HG03095 (cell line): ENCODE measurements around the gene AIFM3.
"Not testable (repeated sequence)": the region's sequence is repeated elsewhere in the genome, so short reads cannot be mapped to it uniquely, and the experiment has no call there.

Experiments used
- ATAC-seq: cut with Tn5 transposase; IDR thresholded peaks from one replicate; pipeline ENCODE4 v1.9.1; 2021; ENCODE audit warnings: moderate library complexity; ENCODE audit not compliant: unreplicated experiment

AIFM3 gene

GRCh38 chr22:21000207-21000986, 33.3 kb downstream of the AIFM3 start:
- no peak for ATAC-seq

GRCh38 chr22:21000987-21001600, 34.0 kb downstream of the AIFM3 start:
- ATAC-seq: no peak

- peak; percentile 77 for ATAC-seq
Observed at GRCh38 chr22:21001601-21002325, 34.7 kb downstream of the AIFM3 start, which contains the start of gene THAP7. Gene THAP7 (minus strand): TSS chr22:21002118. CDS start chr22:21001911, 207 bp downstream.

- ATAC-seq: no peak
Observed at GRCh38 chr22:21003782-21004181, 36.7 kb downstream of the AIFM3 start.

GRCh38 chr22:21009208-21009607, 42.2 kb downstream of the AIFM3 start:
- not testable (repeated sequence) for ATAC-seq

- no peak for ATAC-seq
Observed at GRCh38 chr22:21009638-21010425, 42.8 kb downstream of the AIFM3 start.

- no peak for ATAC-seq
Observed at GRCh38 chr22:21010426-21011113, 43.5 kb downstream of the AIFM3 start.

GRCh38 chr22:21012446-21013407, 45.7 kb downstream of the AIFM3 start:
- ATAC-seq: no peak

- no peak for ATAC-seq
Observed at GRCh38 chr22:21013657-21014201, 46.7 kb downstream of the AIFM3 start.

- no peak for ATAC-seq
Observed at GRCh38 chr22:21014202-21014725, 47.2 kb downstream of the AIFM3 start.

GRCh38 chr22:21014726-21015465, 47.8 kb downstream of the AIFM3 start, which contains the start of gene P2RX6:
Gene P2RX6 (plus strand): TSS chr22:21015165. CDS start chr22:21015175, 10 bp downstream.
- no peak for ATAC-seq

- ATAC-seq: no peak
Observed at GRCh38 chr22:21015466-21016006, 48.5 kb downstream of the AIFM3 start.

GRCh38 chr22:21016644-21017420, 49.8 kb downstream of the AIFM3 start:
- ATAC-seq: no peak

- ATAC-seq: no peak
Observed at GRCh38 chr22:21018314-21018713, 51.3 kb downstream of the AIFM3 start.

- ATAC-seq: no peak
Observed at GRCh38 chr22:21020802-21021429, 53.9 kb downstream of the AIFM3 start.

GRCh38 chr22:21022507-21022906, 55.5 kb downstream of the AIFM3 start:
- no peak for ATAC-seq
